GOT3 (cell line): ENCODE results near the gene ELMOD1.

Source experiments
- DNase-seq: peaks from one replicate; lab custom pipeline; 2025; ENCODE audit warnings: mixed read lengths; lab: John Stamatoyannopoulos, UW

The ELMOD1 gene

GRCh38 chr11:107646783-107647182, 55.8 kb downstream of the ELMOD1 start:
- DNase-seq = no peak

- DNase-seq = no peak
Measured at GRCh38 chr11:107648242-107648641, 57.3 kb downstream of the ELMOD1 start.

- no peak for DNase-seq
Measured at GRCh38 chr11:107651672-107652071, 60.7 kb downstream of the ELMOD1 start.

GRCh38 chr11:107653076-107653475, 62.1 kb downstream of the ELMOD1 start:
- no peak for DNase-seq

- DNase-seq = no peak
Measured at GRCh38 chr11:107655602-107656001, 64.7 kb downstream of the ELMOD1 start.

- DNase-seq = no peak
Measured at GRCh38 chr11:107659310-107659709, 68.4 kb downstream of the ELMOD1 start.

GRCh38 chr11:107660066-107660465, 69.1 kb downstream of the ELMOD1 start:
- no peak for DNase-seq

- DNase-seq = no peak
Measured at GRCh38 chr11:107661656-107662055, 70.7 kb downstream of the ELMOD1 start.

GRCh38 chr11:107665018-107665417, 74.1 kb downstream of the ELMOD1 start:
- no peak for DNase-seq

- no peak for DNase-seq
Measured at GRCh38 chr11:107666911-107667613, 76.1 kb downstream of the ELMOD1 start.

GRCh38 chr11:107669191-107669740, 78.3 kb downstream of the ELMOD1 start:
- no peak for DNase-seq

GRCh38 chr11:107669893-107670601, 79.1 kb downstream of the ELMOD1 start:
- DNase-seq = no peak

GRCh38 chr11:107675902-107676301, 85.0 kb downstream of the ELMOD1 start:
- no peak for DNase-seq

- DNase-seq = no peak
Measured at GRCh38 chr11:107676336-107677057, 85.5 kb downstream of the ELMOD1 start.

- no peak for DNase-seq
Measured at GRCh38 chr11:107677924-107678631, 87.1 kb downstream of the ELMOD1 start.

GRCh38 chr11:107678632-107678971, 87.7 kb downstream of the ELMOD1 start:
- DNase-seq = no peak

GRCh38 chr11:107679255-107680024, 88.5 kb downstream of the ELMOD1 start:
- DNase-seq = no peak

GRCh38 chr11:107682171-107682570, 91.2 kb downstream of the ELMOD1 start:
- no peak for DNase-seq

- DNase-seq = no peak
Measured at GRCh38 chr11:107682572-107682971, 91.6 kb downstream of the ELMOD1 start.

- DNase-seq = no peak
Measured at GRCh38 chr11:107683061-107683460, 92.1 kb downstream of the ELMOD1 start.

- DNase-seq = no peak
Measured at GRCh38 chr11:107683807-107684206, 92.9 kb downstream of the ELMOD1 start.
